ENCODE data around the gene CXCR6. TPM values are rescaled to one million over a fixed set of nuclear protein-coding genes. Genes with fewer than 3 reads are reported as not detected.

CXCR6 gene
- total and polyA plus RNA-seq, 2 of the 13 experiments (the other 11 are each of a cell fraction or from before 2014, with no cell fraction given) = not detected

DNA sequence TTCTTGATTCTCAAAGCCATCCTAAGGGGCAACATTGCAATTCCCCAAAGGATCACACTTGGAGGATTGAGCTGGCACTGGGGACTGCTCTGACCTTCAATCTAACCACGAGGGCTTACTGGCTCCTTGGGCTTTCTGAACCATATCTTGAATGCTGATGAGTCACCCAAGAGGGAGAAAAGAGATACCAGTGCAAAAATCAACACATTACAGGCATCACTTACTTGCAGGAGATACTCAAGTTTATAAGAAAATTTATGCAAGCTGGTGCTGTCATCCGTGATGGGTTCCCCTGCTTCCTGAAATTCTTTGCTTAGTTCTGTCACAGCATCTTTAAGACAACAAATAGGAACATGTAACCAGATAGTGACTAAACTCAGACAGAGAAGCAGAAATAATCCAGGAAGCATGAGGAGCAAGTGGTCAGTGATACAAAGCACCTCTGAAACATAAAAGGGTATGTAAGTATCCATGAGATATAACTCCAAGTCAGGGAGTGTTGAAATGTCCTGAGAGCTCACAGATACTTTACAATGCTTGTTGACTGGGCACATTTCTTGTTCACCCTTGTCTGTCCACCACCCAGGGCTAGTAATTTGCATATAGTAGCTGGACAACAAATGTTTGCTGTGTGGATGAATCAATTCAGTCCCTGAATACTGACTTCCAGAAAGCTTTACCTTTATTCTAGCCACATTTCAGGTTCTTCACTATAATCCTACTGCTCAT lies 38.2 kb downstream of the CXCR6 start:
- BruUV-seq (replicated peaks) = no TSS peak
- CTCF ChIA-PET (ENCODE audit: low intra/inter-chr PET ratio, low total read pairs) = no interaction called here
- Histone ChIP-seq H3K27me3 (ENCODE audit: control insufficient read depth in 1 of 2, insufficient read depth in 2 of 2, low read length in 2 of 2) (no peaks in the 10 kb centered on the region), H3K9me3 (ENCODE audit: low read length) (no peaks in the 10 kb centered on the region), H2AFZ (ENCODE audit: low read length) (no peak overlapping the region), H3K36me3 (replicated peaks in 1 of 2; ENCODE audit: control insufficient read depth in 1 of 2, insufficient read depth in 2 of 2, low read length in 2 of 2) (peaks cover 8 to 68% of the 10 kb centered on the region in 2 experiments; a peak in 4 of 5 replicates), H3K9ac (ENCODE audit: insufficient read depth, low read depth, low read length) (no peak overlapping the region), H3K4me2 (ENCODE audit: low read depth, low read length) (no peak overlapping the region), H3K79me2 (ENCODE audit: insufficient read depth, low read length) (peaks cover 8% of the 10 kb centered on the region), H3K27ac (ENCODE audit: extremely low read length, insufficient read depth, low read length) (no peak overlapping the region), H3K4me1 (ENCODE audit: insufficient read depth, low read length) (peaks cover 22% of the 10 kb centered on the region), H3K4me3 (replicated peaks in 1 of 3; ENCODE audit: insufficient read depth in 1 of 3, low read depth in 2 of 3, low read length in 3 of 3) (no peak overlapping the region), H4K20me1 (ENCODE audit: insufficient read depth, low read length) (no peaks in the 10 kb centered on the region)
- 85% methylated on average over 2 of the region's 2 CpGs for WGBS (ENCODE audit: low lambda C conversion rate)
- FAIRE-seq = no peak
- POLR2A ChIA-PET = no interaction called here
- in situ Hi-C loops (cut with HindIII; ENCODE audit: extremely low pct_ligation_motif_present, low pct_unique_long_range_greater_than_20kb) = no loop called here
- TF ChIP-seq ZNF772 (CRISPR knock-in tag; IDR thresholded peaks at IDR 0.05) = no peak
- TF ChIP-seq NCOR1 (IDR thresholded peaks at IDR 0.05; ENCODE audit: borderline replicate concordance, low read length) = no peak
- TF ChIP-seq ZNF296 (CRISPR knock-in tag; conservative IDR thresholded peaks at IDR 0.05) = no peak
- TF ChIP-seq SMARCC2 (IDR thresholded peaks at IDR 0.05) = no peak
- TF ChIP-seq, protein P1, sequence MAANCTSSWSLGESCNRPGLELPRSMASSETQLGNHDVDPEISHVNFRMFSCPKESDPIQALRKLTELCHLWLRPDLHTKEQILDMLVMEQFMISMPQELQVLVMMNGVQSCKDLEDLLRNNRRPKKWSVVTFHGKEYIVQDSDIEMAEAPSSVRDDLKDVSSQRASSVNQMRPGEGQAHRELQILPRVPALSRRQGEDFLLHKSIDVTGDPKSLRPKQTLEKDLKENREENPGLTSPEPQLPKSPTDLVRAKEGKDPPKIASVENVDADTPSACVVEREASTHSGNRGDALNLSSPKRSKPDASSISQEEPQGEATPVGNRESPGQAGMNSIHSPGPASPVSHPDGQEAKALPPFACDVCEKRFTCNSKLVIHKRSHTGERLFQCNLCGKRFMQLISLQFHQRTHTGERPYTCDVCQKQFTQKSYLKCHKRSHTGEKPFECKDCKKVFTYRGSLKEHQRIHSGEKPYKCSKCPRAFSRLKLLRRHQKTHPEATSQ (CRISPR knock-in tag; IDR thresholded peaks at IDR 0.05; ENCODE audit: borderline replicate concordance) = no peak
- no peak for TF ChIP-seq ZNF619 (CRISPR knock-in tag; IDR thresholded peaks at IDR 0.05)
- no peak for TF ChIP-seq TBL1XR1 (IDR thresholded peaks at IDR 0.05; ENCODE audit: borderline replicate concordance, low read length, partially characterized antibody)
- no peak for TF ChIP-seq KLF9 (CRISPR knock-in tag; IDR thresholded peaks at IDR 0.05; ENCODE audit: low read depth)
- no peak for TF ChIP-seq PAF1 (CRISPR knock-in tag; IDR thresholded peaks at IDR 0.05)
- TF ChIP-seq, protein P2, sequence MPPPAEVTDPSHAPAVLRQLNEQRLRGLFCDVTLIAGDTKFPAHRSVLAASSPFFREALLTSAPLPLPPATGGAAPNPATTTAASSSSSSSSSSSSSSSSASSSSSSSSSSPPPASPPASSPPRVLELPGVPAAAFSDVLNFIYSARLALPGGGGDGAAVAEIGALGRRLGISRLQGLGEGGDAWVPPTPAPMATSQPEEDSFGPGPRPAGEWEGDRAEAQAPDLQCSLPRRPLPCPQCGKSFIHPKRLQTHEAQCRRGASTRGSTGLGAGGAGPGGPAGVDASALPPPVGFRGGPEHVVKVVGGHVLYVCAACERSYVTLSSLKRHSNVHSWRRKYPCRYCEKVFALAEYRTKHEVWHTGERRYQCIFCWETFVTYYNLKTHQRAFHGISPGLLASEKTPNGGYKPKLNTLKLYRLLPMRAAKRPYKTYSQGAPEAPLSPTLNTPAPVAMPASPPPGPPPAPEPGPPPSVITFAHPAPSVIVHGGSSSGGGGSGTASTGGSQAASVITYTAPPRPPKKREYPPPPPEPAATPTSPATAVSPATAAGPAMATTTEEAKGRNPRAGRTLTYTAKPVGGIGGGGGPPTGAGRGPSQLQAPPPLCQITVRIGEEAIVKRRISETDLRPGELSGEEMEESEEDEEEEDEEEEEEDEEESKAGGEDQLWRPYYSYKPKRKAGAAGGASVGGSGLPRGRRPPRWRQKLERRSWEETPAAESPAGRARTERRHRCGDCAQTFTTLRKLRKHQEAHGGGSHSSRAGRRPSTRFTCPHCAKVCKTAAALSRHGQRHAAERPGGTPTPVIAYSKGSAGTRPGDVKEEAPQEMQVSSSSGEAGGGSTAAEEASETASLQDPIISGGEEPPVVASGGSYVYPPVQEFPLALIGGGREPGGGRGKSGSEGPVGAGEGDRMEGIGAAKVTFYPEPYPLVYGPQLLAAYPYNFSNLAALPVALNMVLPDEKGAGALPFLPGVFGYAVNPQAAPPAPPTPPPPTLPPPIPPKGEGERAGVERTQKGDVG (CRISPR knock-in tag; IDR thresholded peaks at IDR 0.05; ENCODE audit: borderline replicate concordance) = no peak
- TF ChIP-seq, protein P3, sequence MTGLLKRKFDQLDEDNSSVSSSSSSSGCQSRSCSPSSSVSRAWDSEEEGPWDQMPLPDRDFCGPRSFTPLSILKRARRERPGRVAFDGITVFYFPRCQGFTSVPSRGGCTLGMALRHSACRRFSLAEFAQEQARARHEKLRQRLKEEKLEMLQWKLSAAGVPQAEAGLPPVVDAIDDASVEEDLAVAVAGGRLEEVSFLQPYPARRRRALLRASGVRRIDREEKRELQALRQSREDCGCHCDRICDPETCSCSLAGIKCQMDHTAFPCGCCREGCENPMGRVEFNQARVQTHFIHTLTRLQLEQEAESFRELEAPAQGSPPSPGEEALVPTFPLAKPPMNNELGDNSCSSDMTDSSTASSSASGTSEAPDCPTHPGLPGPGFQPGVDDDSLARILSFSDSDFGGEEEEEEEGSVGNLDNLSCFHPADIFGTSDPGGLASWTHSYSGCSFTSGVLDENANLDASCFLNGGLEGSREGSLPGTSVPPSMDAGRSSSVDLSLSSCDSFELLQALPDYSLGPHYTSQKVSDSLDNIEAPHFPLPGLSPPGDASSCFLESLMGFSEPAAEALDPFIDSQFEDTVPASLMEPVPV (CRISPR knock-in tag; IDR thresholded peaks at IDR 0.05) = no peak
- ATAC-seq = no peak
- DNase-seq (ENCODE audit: low spot score) = no peak
- intact Hi-C loops (cut with micrococcal nuclease; ENCODE audit: unreplicated experiment) = no loop called here
